Motor neuron (in vitro differentiated cells): ENCODE results near the gene SRSF8. TPM values are rescaled to one million over a fixed set of nuclear protein-coding genes. Genes with fewer than 3 reads are reported as not detected.
A peak's percentile ranks its signal among the peaks of the same experiment; 100 is the strongest.
"Not testable (repeated sequence)": the region's sequence is repeated elsewhere in the genome, so short reads cannot be mapped to it uniquely, and the experiment has no call there.

Experiments
- ATAC-seq, 8 experiments: fragments of 200-7000 bp; cut with Tn5 transposase; replicated peaks in 6 of 8; 2 replicates each; pipeline ENCODE4 v1.8.0; 2021; ENCODE audit warnings: mild to moderate bottlenecking in 8 of 8, moderate library complexity in 8 of 8
- H3K27ac ChIP-seq, 2 donors: fragments of 250-450 bp; sonication (Bioruptor Pico); 2 replicates each; pipeline ENCODE4 v1.9.0; 2021; ENCODE audit warnings: antibody characterized with exemption in 2 of 2, mild to moderate bottlenecking in 2 of 2, moderate library complexity in 1 of 2
- H3K4me1 ChIP-seq, 2 donors: fragments of 250-450 bp; sonication (Bioruptor Pico); replicated peaks in 1 of 2; 2 replicates each; pipeline ENCODE4 v1.6.1; 2021; ENCODE audit warnings: antibody characterized with exemption in 2 of 2, mild to moderate bottlenecking in 2 of 2, moderate library complexity in 1 of 2
- H3K4me3 ChIP-seq, 5 donors: fragments of 250-450 bp; sonication (Bioruptor Pico); 2 replicates each; pipeline ENCODE4 v1.9.0; 2021; ENCODE audit warnings: antibody characterized with exemption in 5 of 5, mild to moderate bottlenecking in 5 of 5, moderate library complexity in 4 of 5
- WGBS, 10 experiments: fragments of 450-650 bp; shearing (Covaris generic); methylation state at CpG; one replicate each; pipeline ENCODE4 v1.0.0; 2022; 5-methylcytosine and 5-hydroxymethylcytosine counted together
- in situ Hi-C, 9 experiments: fragments of 400-800 bp; cut with MboI; loops; one replicate each; pipeline ENCODE4 v1.15.0; 2021; ENCODE audit warnings: low sequenced_read_pairs in 9 of 9, low pct_unique_long_range_greater_than_20kb in 2 of 9; ENCODE audit not compliant: unreplicated experiment in 9 of 9
- total RNA-seq, 8 experiments: library from RNA; unstranded; fragments of 300-600 nt; gene quantifications; 2 replicates each; pipeline versions ENCODE4 v1.2.3 to v1.2.4, GENCODE V29; 2022

SRSF8 gene
- 10 to 100 TPM; 33.3 to 48.8 (median 37.5) TPM for total RNA-seq

GRCh38 chr11:95066716-95067038, at the start of gene SRSF8:
Gene SRSF8, plus strand, starts transcription at chr11:95066919. Its CDS starts 308 bp downstream, at chr11:95067227.
- H3K27ac ChIP-seq = peak within 1 kb of the TSS; percentile 98
- peak within 1 kb of the TSS; percentile 71 to 98 (median 91) for H3K4me3 ChIP-seq
- in situ Hi-C loops = loop anchor here in 2 of 9 experiments (25.0 kb wide), 1 partner anchor 696 kb away; no protein-coding TSS in a partner anchor
- 0% methylated on average over 1 to 2 of the region's 4 CpGs; no CpG with 5 or more reads in 8 of the 10 experiments for WGBS, 10 experiments
- peak in 3 of 8 experiments; percentile 28 to 48 (median 42) for ATAC-seq
- H3K4me1 ChIP-seq = peaks cover 0 to 5% of the 10 kb centered on the region in 2 donors

- in situ Hi-C loops, H3K4me1 ChIP-seq, ATAC-seq, H3K27ac ChIP-seq, H3K4me3 ChIP-seq: not testable (repeated sequence)
- 25 to 100% (median 88%) methylated on average over 2 to 5 of the region's 5 CpGs; no CpG with 5 or more reads in 1 of the 10 experiments for WGBS, 10 experiments
Observed at GRCh38 chr11:95021468-95021867, 45.3 kb upstream of the SRSF8 start.

- 67 to 80% (median 78%) methylated on average over 1 of the region's 1 CpG; no CpG with 5 or more reads in 7 of the 10 experiments for WGBS, 10 experiments
- in situ Hi-C loops = no loop called here
- peak in 1 of 8 experiments; percentile 59 for ATAC-seq
- H3K4me1 ChIP-seq = no peaks in the 10 kb centered on the region
- no peak within 1 kb of the TSS for H3K27ac ChIP-seq
- H3K4me3 ChIP-seq = no peak within 1 kb of the TSS
Observed at GRCh38 chr11:95024958-95025357, 41.8 kb upstream of the SRSF8 start, which contains the start of gene KDM4E. Gene KDM4E, plus strand, starts transcription at chr11:95025258. Its CDS starts 300 bp downstream, at chr11:95025558.

GRCh38 chr11:95025594-95025993, 41.1 kb upstream of the SRSF8 start:
- ATAC-seq, H3K4me3 ChIP-seq, in situ Hi-C loops, H3K27ac ChIP-seq, H3K4me1 ChIP-seq: not testable (repeated sequence)
- WGBS, 10 experiments = 50 to 100% methylated on average over 1 to 2 of the region's 9 CpGs; no CpG with 5 or more reads in 8 of the 10 experiments

- H3K4me1 ChIP-seq = no peaks in the 10 kb centered on the region
- in situ Hi-C loops = no loop called here
- no peak overlapping the region for H3K4me3 ChIP-seq
- H3K27ac ChIP-seq = no peak overlapping the region
- ATAC-seq = peak in 3 of 8 experiments; percentile 33 to 73 (median 49)
- WGBS, 10 experiments = 51 to 75% (median 69%) methylated on average over 1 to 3 of the region's 3 CpGs; no CpG with 5 or more reads in 1 of the 10 experiments
Observed at GRCh38 chr11:95028357-95028756, 38.4 kb upstream of the SRSF8 start.

GRCh38 chr11:95033051-95033450, 33.7 kb upstream of the SRSF8 start:
- in situ Hi-C loops = no loop called here
- ATAC-seq = peak in 2 of 8 experiments; percentile 66 to 76
- Histone ChIP-seq H3K4me1 (no peaks in the 10 kb centered on the region), H3K27ac (no peak overlapping the region), H3K4me3 (no peak overlapping the region)
- WGBS, 10 experiments = 50 to 86% (median 75%) methylated on average over 1 of the region's 1 CpG; no CpG with 5 or more reads in 7 of the 10 experiments

GRCh38 chr11:95035316-95035715, 31.4 kb upstream of the SRSF8 start:
- Histone ChIP-seq H3K4me1 (no peaks in the 10 kb centered on the region), H3K4me3 (no peak overlapping the region), H3K27ac (no peak overlapping the region)
- WGBS, 10 experiments = 40 to 100% (median 80%) methylated on average over 1 to 2 of the region's 2 CpGs; no CpG with 5 or more reads in 1 of the 10 experiments
- ATAC-seq = no peak
- in situ Hi-C loops = no loop called here

- H3K4me1 ChIP-seq, H3K4me3 ChIP-seq, H3K27ac ChIP-seq, in situ Hi-C loops: not testable (repeated sequence)
- 94 to 100% (median 98%) methylated on average over 1 to 43 of the region's 71 CpGs; no CpG with 5 or more reads in 6 of the 10 experiments for WGBS, 10 experiments
- peak in 1 of 8 experiments; percentile 51 for ATAC-seq
Observed at GRCh38 chr11:95037356-95038035, 29.2 kb upstream of the SRSF8 start.

GRCh38 chr11:95042239-95042638, 24.5 kb upstream of the SRSF8 start:
- ATAC-seq = no peak
- H3K27ac ChIP-seq = no peak overlapping the region
- H3K4me1 ChIP-seq = no peaks in the 10 kb centered on the region
- 86 to 100% (median 100%) methylated on average over 1 of the region's 1 CpG; no CpG with 5 or more reads in 1 of the 10 experiments for WGBS, 10 experiments
- in situ Hi-C loops = no loop called here
- H3K4me3 ChIP-seq = no peak overlapping the region

- ATAC-seq = no peak
- in situ Hi-C loops = no loop called here
- Histone ChIP-seq H3K27ac (no peak overlapping the region), H3K4me3 (no peak overlapping the region), H3K4me1 (no peaks in the 10 kb centered on the region)
- WGBS, 10 experiments = 79 to 100% methylated on average over 1 to 2 of the region's 3 CpGs; no CpG with 5 or more reads in 8 of the 10 experiments
Observed at GRCh38 chr11:95042906-95043305, 23.8 kb upstream of the SRSF8 start.

- H3K4me1 ChIP-seq = no peaks in the 10 kb centered on the region
- H3K4me3 ChIP-seq = no peak overlapping the region
- no peak overlapping the region for H3K27ac ChIP-seq
- in situ Hi-C loops = no loop called here
- WGBS, 10 experiments = 40 to 100% (median 82%) methylated on average over 1 to 4 of the region's 4 CpGs
- peak in 1 of 8 experiments; percentile 38 for ATAC-seq
Observed at GRCh38 chr11:95044010-95044409, 22.7 kb upstream of the SRSF8 start.

- H3K4me1 ChIP-seq = no peaks in the 10 kb centered on the region
- ATAC-seq = peak in 5 of 8 experiments; percentile 31 to 73 (median 35)
- no peak overlapping the region for H3K27ac ChIP-seq
- in situ Hi-C loops = no loop called here
- no peak overlapping the region for H3K4me3 ChIP-seq
Observed at GRCh38 chr11:95045812-95046211, 20.9 kb upstream of the SRSF8 start.

- H3K4me1 ChIP-seq, in situ Hi-C loops, ATAC-seq, H3K27ac ChIP-seq, H3K4me3 ChIP-seq: not testable (repeated sequence)
- 90% methylated on average over 2 of the region's 3 CpGs; no CpG with 5 or more reads in 9 of the 10 experiments for WGBS, 10 experiments
Observed at GRCh38 chr11:95049122-95049521, 17.6 kb upstream of the SRSF8 start, which contains the start of gene KDM4F. Gene KDM4F, plus strand, starts transcription at chr11:95049422.
